HCEC 1CT (cell line): ENCODE measurements around the gene ARHGEF7.
A peak's percentile ranks its signal among the peaks of the same experiment; 100 is the strongest.

Source experiments
- DNase-seq: peaks from one replicate; pipeline ENCODE4 v3.0.0-alpha.2; 2017

The ARHGEF7 gene

GRCh38 chr13:111203736-111204389, 88.8 kb downstream of the ARHGEF7 start:
- DNase-seq: no peak

- peak; percentile 56 for DNase-seq
Observed at GRCh38 chr13:111204438-111205177, 89.5 kb downstream of the ARHGEF7 start.

DNA sequence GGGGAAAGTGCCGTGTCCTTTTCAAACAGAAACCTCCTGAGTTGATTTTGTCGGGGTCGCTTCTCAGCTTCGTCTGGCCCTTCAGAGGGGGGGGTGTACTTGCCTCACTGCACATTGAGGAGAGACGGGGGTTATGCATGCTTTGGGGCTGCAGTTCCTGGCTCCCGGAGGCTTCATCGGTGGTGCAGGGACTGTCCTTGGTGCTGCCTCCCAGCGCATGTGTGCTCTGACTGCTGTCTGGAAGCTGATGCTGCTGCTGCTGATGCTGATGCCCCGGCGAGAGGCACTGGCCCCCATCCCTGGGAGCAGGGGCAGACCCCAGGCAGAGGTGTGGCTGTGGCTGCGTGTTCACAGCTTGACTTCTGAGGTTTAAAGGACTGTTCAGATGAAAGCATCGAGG, 91.0 kb downstream of the ARHGEF7 start:
- DNase-seq: no peak

- no peak for DNase-seq
Observed at GRCh38 chr13:111209613-111210012, 94.5 kb downstream of the ARHGEF7 start.

DNA sequence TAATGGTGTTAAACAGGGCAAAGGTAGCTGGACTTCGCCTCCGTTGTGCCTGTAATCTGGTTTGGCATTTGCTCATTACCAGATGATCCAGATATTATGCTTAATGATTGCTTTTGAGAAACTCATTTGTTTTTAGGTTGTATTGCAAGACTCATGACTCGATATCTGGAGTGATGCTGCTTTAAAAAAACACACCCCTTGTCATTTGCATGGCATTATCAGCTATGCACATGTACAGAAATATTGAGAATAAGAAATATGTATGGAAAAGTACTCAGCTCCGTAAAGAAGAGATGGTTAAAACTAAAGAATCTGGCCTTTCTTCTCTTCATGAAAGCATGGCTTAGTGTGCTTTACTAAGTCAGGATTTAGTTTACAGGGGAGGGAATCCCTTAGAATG, 95.0 kb downstream of the ARHGEF7 start:
- no peak for DNase-seq

DNA sequence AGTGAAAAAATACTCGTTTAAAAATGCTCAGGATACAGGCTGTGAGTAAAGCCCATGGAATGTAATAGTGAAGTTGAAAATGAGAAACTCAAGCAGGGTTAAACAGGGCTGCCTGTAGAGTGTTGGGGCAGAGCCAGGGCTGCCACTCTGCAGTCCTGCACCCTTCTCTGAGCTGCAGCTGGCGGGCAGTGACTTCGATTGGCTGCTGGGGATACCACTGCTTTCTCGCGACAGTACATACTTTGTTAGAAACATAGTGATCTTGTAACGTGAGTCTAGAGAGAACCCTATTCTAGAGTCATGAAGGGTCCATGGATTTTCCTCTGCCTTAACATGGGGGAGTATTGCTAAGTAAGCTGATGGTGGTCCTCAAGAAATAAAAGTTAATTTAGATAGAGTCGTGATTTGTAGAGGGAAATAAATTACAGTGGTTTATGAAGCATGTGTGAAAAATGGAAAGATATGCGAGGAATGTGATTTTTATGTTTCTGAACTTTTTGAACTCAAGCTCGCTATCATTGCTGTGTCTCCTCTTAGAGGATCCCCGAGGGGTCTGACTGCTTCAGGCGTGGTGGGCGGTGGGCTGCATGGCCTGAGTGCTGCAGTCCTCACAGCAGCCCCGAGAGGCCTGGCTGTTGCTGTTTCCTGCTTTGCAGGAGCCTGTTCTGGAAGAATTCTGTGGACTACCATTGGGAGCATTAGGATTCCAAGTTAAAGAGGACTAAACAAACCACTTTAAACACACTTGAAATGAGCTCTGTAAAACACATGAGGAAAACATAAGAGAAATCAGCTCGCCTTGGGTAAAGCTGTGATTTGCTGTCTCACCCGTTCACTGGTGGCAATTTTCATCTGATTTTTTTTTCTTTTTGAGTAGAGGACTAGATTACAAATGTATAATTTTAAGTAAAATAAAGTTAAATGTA, 95.7 kb downstream of the ARHGEF7 start:
- DNase-seq: peak; percentile 90

- DNase-seq: no peak
Observed at GRCh38 chr13:111211789-111212516, 96.8 kb downstream of the ARHGEF7 start.

- DNase-seq: no peak
Observed at GRCh38 chr13:111212517-111212873, 97.4 kb downstream of the ARHGEF7 start.

- DNase-seq: no peak
Observed at GRCh38 chr13:111213964-111214726, 99.0 kb downstream of the ARHGEF7 start.

GRCh38 chr13:111215081-111216047, 100.3 kb downstream of the ARHGEF7 start:
- no peak for DNase-seq

- DNase-seq: peak; percentile 7
Observed at GRCh38 chr13:111216166-111216960, 101.3 kb downstream of the ARHGEF7 start.

DNA sequence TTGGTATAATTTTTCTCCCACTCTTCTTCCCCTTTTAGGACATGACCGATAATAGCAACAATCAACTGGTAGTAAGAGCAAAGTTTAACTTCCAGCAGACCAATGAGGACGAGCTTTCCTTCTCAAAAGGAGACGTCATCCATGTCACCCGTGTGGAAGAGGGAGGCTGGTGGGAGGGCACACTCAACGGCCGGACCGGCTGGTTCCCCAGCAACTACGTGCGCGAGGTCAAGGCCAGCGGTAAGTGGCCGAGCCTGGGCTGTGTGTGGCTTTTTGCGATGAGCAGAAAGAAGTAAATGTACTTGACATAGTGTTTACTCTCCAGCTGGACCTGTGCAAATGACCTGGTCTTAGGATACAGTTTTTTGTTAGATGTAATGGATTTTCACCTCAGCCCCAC, 102.5 kb downstream of the ARHGEF7 start:
- no peak for DNase-seq

GRCh38 chr13:111219280-111219679, 104.2 kb downstream of the ARHGEF7 start:
- peak; percentile 23 for DNase-seq

- DNase-seq: no peak
Observed at GRCh38 chr13:111219950-111220349, 104.8 kb downstream of the ARHGEF7 start.

DNA sequence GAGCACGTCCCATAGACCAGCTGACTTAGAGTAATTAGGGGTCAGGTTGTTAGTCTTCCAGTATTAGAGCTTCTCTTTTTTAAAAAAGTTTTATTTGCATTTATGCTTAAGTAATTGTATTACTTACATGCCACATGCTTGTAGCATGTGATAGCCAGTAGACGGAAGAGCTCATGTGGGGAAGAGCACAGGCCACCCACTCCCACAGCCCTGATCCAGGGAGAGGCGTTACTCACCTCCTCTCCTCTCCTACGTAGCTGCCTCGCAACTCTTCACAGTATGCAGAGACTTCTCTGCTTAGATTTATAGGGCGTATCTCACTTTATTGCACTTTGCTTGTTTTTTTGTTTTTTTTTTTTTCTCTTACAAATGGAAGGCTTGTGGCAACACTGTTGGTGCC, 110.1 kb downstream of the ARHGEF7 start:
- DNase-seq: no peak

- DNase-seq: no peak
Observed at GRCh38 chr13:111225810-111226546, 110.9 kb downstream of the ARHGEF7 start.

DNA sequence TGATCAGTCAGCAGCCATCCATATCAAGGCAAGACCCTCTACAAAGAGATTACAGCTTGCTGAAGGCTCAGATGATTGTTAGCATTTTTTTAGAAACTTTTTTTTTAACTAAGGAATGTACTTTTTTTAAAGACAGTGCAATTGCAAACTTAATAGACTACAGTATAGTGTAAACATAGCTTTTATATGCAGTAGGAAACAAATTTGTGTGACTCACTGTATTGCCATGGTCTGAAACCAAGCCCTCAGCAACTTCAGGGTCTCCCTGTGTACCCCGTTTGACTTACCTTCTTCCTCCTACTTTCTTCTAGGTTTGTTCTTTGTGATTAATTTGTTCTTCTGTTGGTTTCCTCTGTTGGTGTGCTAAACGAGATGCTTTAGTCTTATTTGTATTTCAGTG, 112.3 kb downstream of the ARHGEF7 start:
- DNase-seq: no peak

GRCh38 chr13:111228262-111229144, 113.4 kb downstream of the ARHGEF7 start:
- no peak for DNase-seq
